Neural progenitor cell (in vitro differentiated cells): ENCODE results near the gene NTMT1.

Experiments used
- EZH2 ChIP-seq: fragments of 200-600 bp; sonication (generic); IDR thresholded peaks from 2 replicates; pipeline ENCODE4 v1.6.1; 2017; ENCODE audit warnings: antibody characterized with exemption, mild to moderate bottlenecking, moderate library complexity
- TF ChIP-seq, protein P1 (sequence below): fragments of 200-600 bp; sonication (generic); IDR thresholded peaks from 2 replicates; pipeline ENCODE4 v1.5.1; 2017; ENCODE audit warnings: antibody characterized with exemption, mild to moderate bottlenecking

DNA sequence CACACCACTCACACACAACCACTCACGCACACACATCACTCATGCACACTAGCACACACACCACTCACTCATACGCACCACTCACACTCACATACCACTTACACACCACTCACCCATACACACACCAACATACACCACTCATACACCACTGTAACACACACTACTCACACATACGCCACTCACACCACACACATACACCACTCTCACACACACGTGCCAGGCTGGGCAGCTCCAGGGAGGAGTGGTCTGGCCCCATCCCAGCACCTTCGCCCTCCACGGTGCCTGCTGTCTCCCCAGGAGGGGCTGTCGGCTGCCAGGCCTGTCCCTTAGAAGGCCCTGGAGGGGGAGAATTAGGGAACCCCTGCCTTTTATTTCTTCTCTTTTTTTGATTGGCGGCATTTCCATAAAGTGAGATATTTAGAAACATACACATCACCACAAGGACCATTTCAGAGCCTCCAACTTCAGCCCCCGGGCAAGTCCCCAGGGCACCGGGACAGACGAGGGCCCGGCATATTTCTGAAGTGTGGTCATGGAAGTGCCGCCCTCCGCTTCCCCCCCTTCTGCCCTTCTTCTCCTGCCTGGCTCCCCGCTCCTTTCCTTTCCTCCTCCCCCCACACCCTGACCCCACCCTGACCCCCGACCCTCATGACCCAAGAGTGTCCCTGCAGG lies 22.3 kb downstream of the NTMT1 start:
- TF ChIP-seq, protein P1, sequence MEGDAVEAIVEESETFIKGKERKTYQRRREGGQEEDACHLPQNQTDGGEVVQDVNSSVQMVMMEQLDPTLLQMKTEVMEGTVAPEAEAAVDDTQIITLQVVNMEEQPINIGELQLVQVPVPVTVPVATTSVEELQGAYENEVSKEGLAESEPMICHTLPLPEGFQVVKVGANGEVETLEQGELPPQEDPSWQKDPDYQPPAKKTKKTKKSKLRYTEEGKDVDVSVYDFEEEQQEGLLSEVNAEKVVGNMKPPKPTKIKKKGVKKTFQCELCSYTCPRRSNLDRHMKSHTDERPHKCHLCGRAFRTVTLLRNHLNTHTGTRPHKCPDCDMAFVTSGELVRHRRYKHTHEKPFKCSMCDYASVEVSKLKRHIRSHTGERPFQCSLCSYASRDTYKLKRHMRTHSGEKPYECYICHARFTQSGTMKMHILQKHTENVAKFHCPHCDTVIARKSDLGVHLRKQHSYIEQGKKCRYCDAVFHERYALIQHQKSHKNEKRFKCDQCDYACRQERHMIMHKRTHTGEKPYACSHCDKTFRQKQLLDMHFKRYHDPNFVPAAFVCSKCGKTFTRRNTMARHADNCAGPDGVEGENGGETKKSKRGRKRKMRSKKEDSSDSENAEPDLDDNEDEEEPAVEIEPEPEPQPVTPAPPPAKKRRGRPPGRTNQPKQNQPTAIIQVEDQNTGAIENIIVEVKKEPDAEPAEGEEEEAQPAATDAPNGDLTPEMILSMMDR = no peak
- no peak for TF ChIP-seq EZH2
